ENCODE data around the gene NSG1. TPM values are rescaled to one million over a fixed set of nuclear protein-coding genes. Genes with fewer than 3 reads are reported as not detected.

The NSG1 gene
- polyA plus RNA-seq, 1 of the 3 experiments (the other 2 are of a cell fraction), result 11.4 TPM

- H3F3A ChIP-seq (replicated peaks; ENCODE audit: insufficient read depth), result peaks cover 4% of the 10 kb centered on the region
- no peaks in the 10 kb centered on the region for H3K79me2 ChIP-seq (ENCODE audit: insufficient read depth)
- peaks cover 0 to 3% of the 10 kb centered on the region in 2 experiments; a peak in 1 of 4 replicates for H3K4me1 ChIP-seq (ENCODE audit: control insufficient read depth in 1 of 2, insufficient read depth in 2 of 2, low read depth in 1 of 2, low read length in 1 of 2)
- H3K9me3 ChIP-seq, result no peaks in the 10 kb centered on the region
- peak overlapping the region in 1 of 2 experiments; percentile 35; a peak in 1 of 4 replicates for H3K4me3 ChIP-seq (ENCODE audit: low read depth in 2 of 2, low read length in 1 of 2)
- POLR2A ChIA-PET, result no interaction called here
- CTCF ChIA-PET, result interaction anchor here (0.6 to 4.6 kb wide), 24 partner anchors 10 to 1953 kb away, joined by 3 to 23 read pairs (median 4); partner anchors contain the start of gene NSG1
- no peaks in the 10 kb centered on the region for H3K27me3 ChIP-seq (ENCODE audit: insufficient read depth)
- peak; percentile 77 for DNase-seq
- no peak overlapping the region for H3K9ac ChIP-seq
- H2AFZ ChIP-seq (ENCODE audit: low read depth), result no peak overlapping the region
- no peaks in the 10 kb centered on the region for H3K9me2 ChIP-seq
- H3K27ac ChIP-seq (ENCODE audit: low read depth in 2 of 2, low read length in 1 of 2), result no peak overlapping the region
- no peaks in the 10 kb centered on the region for H4K20me1 ChIP-seq (ENCODE audit: insufficient read depth)
- WGBS (ENCODE audit: low lambda C conversion rate), result 40% methylated on average over 6 of the region's 7 CpGs
- peaks cover 9 to 16% of the 10 kb centered on the region in 2 experiments for H3K36me3 ChIP-seq (replicated peaks in 1 of 2; ENCODE audit: control insufficient read depth in 1 of 2, insufficient read depth in 2 of 2, low read length in 1 of 2)
- H3K4me2 ChIP-seq, result no peak overlapping the region
- TF ChIP-seq NFIC (IDR thresholded peaks at IDR 0.05; ENCODE audit: borderline replicate concordance), result no peak
- no peak for TF ChIP-seq POLR2AphosphoS5 (IDR thresholded peaks at IDR 0.05; ENCODE audit: low read depth, low read length)
- TF ChIP-seq FOXM1 (IDR thresholded peaks at IDR 0.05; ENCODE audit: low read depth), result no peak
- TF ChIP-seq TCF12 (IDR thresholded peaks at IDR 0.05), result no peak
- no peak for TF ChIP-seq REST (IDR thresholded peaks at IDR 0.05; ENCODE audit: low read depth, low read length)
- no peak; the same call in 1 of the 2 replicates for TF ChIP-seq PBX3 (IDR thresholded peaks at IDR 0.05)
- peak; percentile 85 for TF ChIP-seq SIN3A (IDR thresholded peaks at IDR 0.05; ENCODE audit: borderline replicate concordance, low read depth, low read length)
- no peak for TF ChIP-seq EP300 (IDR thresholded peaks at IDR 0.05; ENCODE audit: borderline replicate concordance in 1 of 2, low read depth in 1 of 2, low read length in 1 of 2)
- no peak for TF ChIP-seq NRF1 (IDR thresholded peaks at IDR 0.05; ENCODE audit: low read depth, low read length)
- peak; percentile 79 for TF ChIP-seq CTCF (IDR thresholded peaks at IDR 0.05)
- no peak for TF ChIP-seq GATA2 (CRISPR knock-in tag; IDR thresholded peaks at IDR 0.05)
- no peak for TF ChIP-seq ELF1 (IDR thresholded peaks at IDR 0.05)
- TF ChIP-seq CHD2 (IDR thresholded peaks at IDR 0.05; ENCODE audit: low read length, partially characterized antibody), result no peak
- TF ChIP-seq TEAD4 (IDR thresholded peaks at IDR 0.05; ENCODE audit: borderline replicate concordance, insufficient read depth), result no peak
- no peak for TF ChIP-seq TAF1 (IDR thresholded peaks at IDR 0.05; ENCODE audit: borderline replicate concordance, low read depth, low read length)
- TF ChIP-seq GABPA (IDR thresholded peaks at IDR 0.05; ENCODE audit: low read depth), result no peak
- no peak for TF ChIP-seq RXRA (IDR thresholded peaks at IDR 0.05; ENCODE audit: borderline replicate concordance, low read depth)
- no peak for TF ChIP-seq ZBTB33 (IDR thresholded peaks at IDR 0.05; ENCODE audit: borderline replicate concordance, low read depth)
- TF ChIP-seq USF2 (IDR thresholded peaks at IDR 0.05; ENCODE audit: borderline replicate concordance, low read depth, low read length), result no peak
- no peak for TF ChIP-seq FOXJ3 (CRISPR knock-in tag; IDR thresholded peaks at IDR 0.05)
- TF ChIP-seq RAD21 (IDR thresholded peaks at IDR 0.05; ENCODE audit: low read length), result peak; percentile 69
- TF ChIP-seq MXI1 (IDR thresholded peaks at IDR 0.05; ENCODE audit: low read depth, low read length), result peak; percentile 99
- TF ChIP-seq MAX (IDR thresholded peaks at IDR 0.05; ENCODE audit: low read depth), result peak; percentile 97
- peak; percentile 17; the same call in 1 of the 2 replicates for TF ChIP-seq FOSL2 (IDR thresholded peaks at IDR 0.05; ENCODE audit: borderline replicate concordance, low read depth)
These were observed 43.7 kb downstream of the NSG1 start for GRCh38 chr4:4430492-4431195.
